NCI-H748 treated with DMSO at 0.1 percent for 48 hours (cell line): ENCODE data around the gene LMAN1L.

ENCODE experiments used
- DNase-seq: peaks from one replicate; lab custom pipeline; 2025; lab: John Stamatoyannopoulos, UW

The LMAN1L gene

GRCh38 chr15:74812533-74812932 lies at the start of gene LMAN1L:
Gene LMAN1L (plus strand): TSS chr15:74812835. CDS start chr15:74812855, 20 bp downstream.
- DNase-seq = no peak

- no peak for DNase-seq
These were observed 49.2 kb upstream of the LMAN1L start for GRCh38 chr15:74763416-74763815.

- no peak for DNase-seq
These were observed 45.2 kb upstream of the LMAN1L start for GRCh38 chr15:74767167-74768098.

GRCh38 chr15:74768099-74768770 lies 44.4 kb upstream of the LMAN1L start:
- no peak for DNase-seq

GRCh38 chr15:74768771-74769342 lies 43.8 kb upstream of the LMAN1L start:
- peak; percentile 16 for DNase-seq

- DNase-seq = no peak
These were observed 43.1 kb upstream of the LMAN1L start for GRCh38 chr15:74769463-74770025.

- no peak for DNase-seq
These were observed 42.3 kb upstream of the LMAN1L start for GRCh38 chr15:74770211-74770903.

- no peak for DNase-seq
These were observed 39.3 kb upstream of the LMAN1L start for GRCh38 chr15:74773329-74773728.

- no peak for DNase-seq
These were observed 38.8 kb upstream of the LMAN1L start for GRCh38 chr15:74773731-74774252.

GRCh38 chr15:74775132-74775562 lies 37.5 kb upstream of the LMAN1L start:
- DNase-seq = no peak

- DNase-seq = no peak
These were observed 36.7 kb upstream of the LMAN1L start for GRCh38 chr15:74775894-74776293.

GRCh38 chr15:74776821-74777768 lies 35.5 kb upstream of the LMAN1L start:
- no peak for DNase-seq

- DNase-seq = no peak
These were observed 34.7 kb upstream of the LMAN1L start for GRCh38 chr15:74777769-74778598.

- DNase-seq = no peak
These were observed 34.0 kb upstream of the LMAN1L start for GRCh38 chr15:74778599-74778970.

- DNase-seq = no peak
These were observed 33.4 kb upstream of the LMAN1L start for GRCh38 chr15:74779162-74779648.

GRCh38 chr15:74780523-74781430 lies 31.9 kb upstream of the LMAN1L start:
- DNase-seq = no peak

- DNase-seq = no peak
These were observed 31.0 kb upstream of the LMAN1L start, which contains the start of gene CSK for GRCh38 chr15:74781431-74782258. Gene CSK (plus strand): TSS chr15:74782080. CDS start chr15:74798298, 16,218 bp downstream.
